Upper lobe of left lung (tissue), 4 donors: ENCODE measurements around the gene BCL10.

ENCODE experiments used
- CTCF ChIP-seq, 6 experiments: fragments of 450-650 bp in 4 of 6; fragments of 200-600 bp in 2 of 6; sonication (generic) in 2 of 6; IDR thresholded peaks; one replicate each; pipeline ENCODE4 v1.5.1; 2016 to 2019; ENCODE audit warnings: antibody characterized with exemption in 6 of 6
- EP300 ChIP-seq, 4 donors: sonication (generic); formaldehyde crosslinking; IDR thresholded peaks; one replicate each; pipeline ENCODE4 v1.5.1; 2017; ENCODE audit warnings: antibody characterized with exemption in 4 of 4, control low read depth in 2 of 4
- POLR2A ChIP-seq, 4 donors: fragments of 450-650 bp; IDR thresholded peaks; one replicate each; pipeline ENCODE4 v1.5.1; 2016 to 2017; ENCODE audit warnings: antibody characterized with exemption in 4 of 4, mild to moderate bottlenecking in 2 of 4

GRCh38 chr1:85219853-85220610 lies 56.4 kb downstream of the BCL10 start:
- TF ChIP-seq EP300 (IDR thresholded peaks at IDR 0.05) = no peak
- TF ChIP-seq CTCF (IDR thresholded peaks at IDR 0.05) = no peak
- no peak for TF ChIP-seq POLR2A (IDR thresholded peaks at IDR 0.05)
